Common myeloid progenitor, CD34-positive (primary cell): ENCODE results near the gene MEGF10.
A peak's percentile ranks its signal among the peaks of the same experiment; 100 is the strongest.

ENCODE experiments used
- CTCF ChIA-PET: fragments of 350-600 bp; sonication (Branson Sonifier 250); formaldehyde crosslinking; loops from one replicate; lab custom pipeline; 2021; ENCODE audit warnings: antibody characterized with exemption; lab: Charles Lee
- POLR2A ChIA-PET: fragments of 350-600 bp; sonication (Branson Sonifier 250); formaldehyde crosslinking; loops from one replicate; lab custom pipeline; 2021; ENCODE audit warnings: antibody characterized with exemption; lab: Charles Lee
- DNase-seq, 3 donors: peaks; one replicate each; pipeline versions ENCODE4 v3.0.0 to v3.0.0-alpha.2; 2013
- H3K27ac ChIP-seq, 2 experiments: 1 replicate in 1 of 2; 2 replicates in 1 of 2; pipeline ENCODE4 v1.7.0; 2013; ENCODE audit warnings: inconsistent platforms in 2 of 2, low read length in 2 of 2, mild to moderate bottlenecking in 2 of 2, low read depth in 1 of 2, moderate library complexity in 1 of 2; ENCODE audit not compliant: severe bottlenecking in 2 of 2, insufficient read depth in 1 of 2, poor library complexity in 1 of 2
- H3K27me3 ChIP-seq, 5 experiments: replicated peaks in 2 of 5; 1 replicate in 3 of 5; 2 replicates in 2 of 5; pipeline versions ENCODE4 v1.6.1 to v1.7.0; 2013; ENCODE audit warnings: low read length in 4 of 5, mild to moderate bottlenecking in 2 of 5, moderate library complexity in 2 of 5, inconsistent platforms in 1 of 5; ENCODE audit not compliant: insufficient read depth in 5 of 5, control insufficient read depth in 4 of 5
- H3K36me3 ChIP-seq, 4 experiments: 1 replicate in 2 of 4; 2 replicates in 2 of 4; pipeline versions ENCODE4 v1.6.1 to v1.7.0; 2013; ENCODE audit warnings: low read length in 3 of 4, control low read depth in 1 of 4, mild to moderate bottlenecking in 1 of 4; ENCODE audit not compliant: control insufficient read depth in 4 of 4, insufficient read depth in 4 of 4
- H3K4me1 ChIP-seq, 4 experiments: 1 replicate in 3 of 4; 2 replicates in 1 of 4; pipeline versions ENCODE4 v1.6.1 to v1.7.1; 2013; ENCODE audit warnings: low read length in 3 of 4, mild to moderate bottlenecking in 3 of 4, control low read depth in 1 of 4, inconsistent platforms in 1 of 4, moderate library complexity in 1 of 4; ENCODE audit not compliant: control insufficient read depth in 4 of 4, insufficient read depth in 4 of 4; ENCODE audit errors: control extremely low read depth in 1 of 4
- H3K4me3 ChIP-seq, 7 experiments: 1 replicate in 4 of 7; 2 replicates in 3 of 7; pipeline versions ENCODE4 v1.5.1 to v1.7.0; 2013; ENCODE audit warnings: mild to moderate bottlenecking in 7 of 7, low read length in 6 of 7, moderate library complexity in 6 of 7, inconsistent platforms in 2 of 7, low read depth in 2 of 7, control low read depth in 1 of 7; ENCODE audit not compliant: insufficient read depth in 4 of 7, control insufficient read depth in 1 of 7; ENCODE audit errors: extremely low read depth in 1 of 7
- H3K9me3 ChIP-seq, 5 experiments: 1 replicate in 4 of 5; 2 replicates in 1 of 5; pipeline versions ENCODE4 v1.6.1 to v1.7.1; 2013; ENCODE audit warnings: low read length in 4 of 5, mild to moderate bottlenecking in 2 of 5, inconsistent platforms in 1 of 5, low read depth in 1 of 5, moderate library complexity in 1 of 5; ENCODE audit not compliant: control insufficient read depth in 4 of 5, insufficient read depth in 2 of 5; ENCODE audit errors: control extremely low read depth in 1 of 5
- WGBS: methylation state at CpG from one replicate; pipeline ENCODE4 v1.1.5; 2013; ENCODE audit not compliant: insufficient coverage; 5-methylcytosine and 5-hydroxymethylcytosine counted together

Gene MEGF10

GRCh38 chr5:127445328-127445727 lies 154.7 kb downstream of the MEGF10 start:
- Histone ChIP-seq H3K27me3 (no peaks in the 10 kb centered on the region), H3K4me3 (no peak overlapping the region), H3K36me3 (no peaks in the 10 kb centered on the region), H3K27ac (no peak overlapping the region), H3K4me1 (no peaks in the 10 kb centered on the region), H3K9me3 (no peaks in the 10 kb centered on the region)
- CTCF ChIA-PET, result interaction anchor here (0.8 to 2.4 kb wide), 4 partner anchors 10 to 157 kb away, joined by 3 to 8 read pairs (median 4); no protein-coding TSS in a partner anchor
- POLR2A ChIA-PET, result no interaction called here
- DNase-seq, result no peak
- 91% methylated on average over 3 of the region's 4 CpGs for WGBS

DNA sequence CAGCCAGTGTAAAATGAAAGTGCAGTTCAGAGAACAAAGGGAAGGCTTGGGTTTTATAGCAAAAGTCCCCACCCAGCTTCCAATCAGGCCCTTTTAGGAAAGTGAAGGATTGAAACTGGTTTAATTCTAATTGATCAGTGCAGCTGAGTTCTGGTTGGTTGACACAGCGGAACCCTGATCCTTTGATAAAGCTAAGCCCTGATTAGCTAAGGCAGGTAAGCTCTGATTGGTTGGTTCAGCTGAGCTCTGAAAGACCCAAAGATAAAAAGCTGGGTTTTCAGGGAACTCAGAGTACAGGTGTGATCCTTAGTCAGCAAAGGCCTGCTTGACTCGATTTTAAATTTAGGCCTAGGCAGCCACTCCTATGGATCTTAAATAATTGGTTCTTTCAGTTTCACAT lies 156.0 kb downstream of the MEGF10 start:
- Histone ChIP-seq H3K27me3 (no peaks in the 10 kb centered on the region), H3K36me3 (no peaks in the 10 kb centered on the region), H3K27ac (no peak overlapping the region), H3K4me3 (no peak overlapping the region), H3K4me1 (no peaks in the 10 kb centered on the region), H3K9me3 (no peaks in the 10 kb centered on the region)
- ChIA-PET CTCF (interaction anchor here (1.1 to 2.4 kb wide), 5 partner anchors 10 to 239 kb away, joined by 3 to 8 read pairs (median 4); no protein-coding TSS in a partner anchor), POLR2A (no interaction called here)
- WGBS, result 88% methylated on average over 2 of the region's 2 CpGs
- no peak for DNase-seq

GRCh38 chr5:127447827-127448226 lies 157.2 kb downstream of the MEGF10 start:
- CTCF ChIA-PET, result no interaction called here
- Histone ChIP-seq H3K36me3 (no peaks in the 10 kb centered on the region), H3K4me1 (no peaks in the 10 kb centered on the region), H3K9me3 (no peaks in the 10 kb centered on the region), H3K27me3 (no peaks in the 10 kb centered on the region), H3K27ac (no peak overlapping the region), H3K4me3 (no peak overlapping the region)
- WGBS, result 100% methylated on average over 1 of the region's 7 CpGs
- no peak for DNase-seq
- POLR2A ChIA-PET, result no interaction called here

GRCh38 chr5:127450046-127450445 lies 159.4 kb downstream of the MEGF10 start:
- H3K27me3 ChIP-seq, result no peaks in the 10 kb centered on the region
- DNase-seq, result no peak
- no CpG with 5 or more reads among the region's 3 CpGs for WGBS
- H3K27ac ChIP-seq, result no peak overlapping the region
- H3K4me1 ChIP-seq, result no peaks in the 10 kb centered on the region
- no peaks in the 10 kb centered on the region for H3K9me3 ChIP-seq
- POLR2A ChIA-PET, result no interaction called here
- no peak overlapping the region for H3K4me3 ChIP-seq
- H3K36me3 ChIP-seq, result no peaks in the 10 kb centered on the region
- CTCF ChIA-PET, result no interaction called here

GRCh38 chr5:127451096-127451495 lies 160.5 kb downstream of the MEGF10 start:
- no peaks in the 10 kb centered on the region for H3K36me3 ChIP-seq
- CTCF ChIA-PET, result interaction anchor here (1.1 kb wide), 1 partner anchor 8 kb away, joined by 3 read pairs; no protein-coding TSS in a partner anchor
- H3K4me1 ChIP-seq, result no peaks in the 10 kb centered on the region
- H3K4me3 ChIP-seq, result no peak overlapping the region
- H3K9me3 ChIP-seq, result no peaks in the 10 kb centered on the region
- POLR2A ChIA-PET, result no interaction called here
- no peak for DNase-seq
- WGBS, result no CpG with 5 or more reads among the region's 4 CpGs
- H3K27ac ChIP-seq, result no peak overlapping the region
- no peaks in the 10 kb centered on the region for H3K27me3 ChIP-seq

DNA sequence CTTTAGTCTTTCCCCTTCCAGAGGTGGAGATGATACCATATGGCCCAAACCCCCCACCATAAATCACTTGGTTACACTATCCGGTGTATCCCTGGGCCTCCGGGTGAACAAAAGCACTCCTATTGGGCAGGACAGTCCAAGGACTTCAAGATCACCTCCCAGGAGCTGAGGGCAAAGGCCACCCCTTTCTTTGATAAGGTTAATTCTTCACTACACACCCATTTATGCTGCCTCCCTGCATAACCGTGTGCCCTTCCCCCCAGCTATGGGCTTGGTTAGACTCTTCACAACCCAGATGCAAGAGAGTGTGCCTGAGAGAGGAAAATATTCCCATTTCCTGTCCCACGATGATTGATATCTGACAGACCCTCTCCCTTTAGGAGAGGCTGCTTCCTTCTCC lies 162.0 kb downstream of the MEGF10 start:
- no peaks in the 10 kb centered on the region for H3K36me3 ChIP-seq
- H3K4me1 ChIP-seq, result no peaks in the 10 kb centered on the region
- 100% methylated on average over 3 of the region's 4 CpGs for WGBS
- ChIA-PET CTCF (interaction anchor here (1.0 kb wide), 2 partner anchors 38 to 40 kb away, joined by 3 read pairs; no protein-coding TSS in a partner anchor), POLR2A (no interaction called here)
- no peak overlapping the region for H3K4me3 ChIP-seq
- H3K27ac ChIP-seq, result no peak overlapping the region
- no peaks in the 10 kb centered on the region for H3K27me3 ChIP-seq
- no peaks in the 10 kb centered on the region for H3K9me3 ChIP-seq
- DNase-seq, result no peak

DNA sequence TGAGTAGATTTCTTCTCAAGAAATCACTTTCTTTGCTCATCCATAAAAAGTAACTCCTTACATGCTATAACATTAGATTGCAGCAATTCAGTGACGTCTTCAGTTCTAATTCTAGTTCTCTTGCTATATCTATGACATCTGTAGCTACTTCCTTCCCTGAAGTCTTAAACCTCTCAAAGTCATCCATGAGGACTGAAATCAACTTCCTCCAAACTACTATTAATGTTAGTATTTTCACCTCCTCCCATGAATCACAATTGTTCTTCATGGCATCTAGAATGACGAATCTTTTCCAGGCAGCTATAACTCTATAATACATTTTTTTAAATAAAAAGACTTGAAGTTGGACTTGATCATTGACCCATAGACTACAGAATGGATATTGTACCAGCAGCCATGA lies 180.6 kb downstream of the MEGF10 start:
- Histone ChIP-seq H3K27me3 (no peaks in the 10 kb centered on the region), H3K4me1 (no peaks in the 10 kb centered on the region), H3K9me3 (no peaks in the 10 kb centered on the region), H3K36me3 (no peaks in the 10 kb centered on the region), H3K27ac (no peak overlapping the region), H3K4me3 (no peak overlapping the region)
- POLR2A ChIA-PET, result no interaction called here
- CTCF ChIA-PET, result no interaction called here
- peak; percentile 22 to 67 (median 37) for DNase-seq
- WGBS, result 13% methylated on average over 1 of the region's 2 CpGs
